A549 (cell line): ENCODE results near the gene PREX1.

Source experiments
- CBX2 ChIP-seq: fragments of 200-600 bp; sonication (generic); IDR thresholded peaks from 2 replicates; pipeline ENCODE4 v1.6.1; 2016; ENCODE audit warnings: low read depth, mild to moderate bottlenecking, borderline replicate concordance
- CTCF ChIP-seq: fragments of >200 bp; sonication (Bioruptor Twin); formaldehyde crosslinking; IDR thresholded peaks from 3 replicates; pipeline ENCODE4 v1.5.1; 2016
- EP300 ChIP-seq, 2 experiments: fragments of >200 bp; sonication (Bioruptor Twin); formaldehyde crosslinking; IDR thresholded peaks; 2 replicates in 1 of 2; 3 replicates in 1 of 2; pipeline ENCODE4 v1.6.1; 2016 to 2017
- MAFK ChIP-seq: fragments of 450-650 bp; IDR thresholded peaks from 2 replicates; pipeline ENCODE4 v1.6.1; 2014; ENCODE audit not compliant: partially characterized antibody
- MAX ChIP-seq: IDR thresholded peaks from 2 replicates; pipeline ENCODE4 v1.6.1; 2012
- MYC ChIP-seq: IDR thresholded peaks from 2 replicates; pipeline ENCODE4 v1.6.1; 2012; ENCODE audit warnings: mild to moderate bottlenecking, inconsistent platforms, low read length, improper control_type of control experiment, borderline replicate concordance
- PBX3 ChIP-seq: IDR thresholded peaks from 2 replicates; pipeline ENCODE4 v1.6.1; 2012
- POLR2A ChIP-seq: IDR thresholded peaks from 2 replicates; pipeline ENCODE4 v1.6.1; 2012; ENCODE audit warnings: mild to moderate bottlenecking, low read length
- POLR2AphosphoS2 ChIP-seq: conservative IDR thresholded peaks from 2 replicates; pipeline ENCODE4 v1.6.1; 2012; ENCODE audit warnings: low read length, improper control_type of control experiment, inconsistent platforms
- RAD21 ChIP-seq, 2 experiments: fragments of >200 bp in 1 of 2; sonication (Bioruptor Twin) in 1 of 2; formaldehyde crosslinking in 1 of 2; IDR thresholded peaks in 1 of 2; conservative IDR thresholded peaks in 1 of 2; 2 replicates in 1 of 2; 3 replicates in 1 of 2; pipeline ENCODE4 v1.6.1; 2012 to 2018; ENCODE audit warnings: inconsistent platforms in 1 of 2
- RFX5 ChIP-seq: fragments of 450-650 bp; IDR thresholded peaks from 2 replicates; pipeline ENCODE4 v1.7.1; 2014; ENCODE audit warnings: antibody characterized with exemption, mild to moderate bottlenecking, moderate library complexity
- USF2 ChIP-seq: fragments of 450-650 bp; IDR thresholded peaks from 2 replicates; pipeline ENCODE4 v1.6.1; 2014; ENCODE audit warnings: antibody characterized with exemption

GRCh38 chr20:48649868-48650267 is 177.9 kb downstream of the PREX1 start:
- TF ChIP-seq MAX = no peak
- TF ChIP-seq POLR2A = no peak
- TF ChIP-seq RAD21 (conservative IDR thresholded peaks at IDR 0.05 in 1 of 2, IDR thresholded peaks at IDR 0.05 in 1 of 2) = no peak
- no peak for TF ChIP-seq CTCF
- TF ChIP-seq RFX5 = no peak
- no peak for TF ChIP-seq CBX2
- TF ChIP-seq EP300 (IDR thresholded peaks at IDR 0.05) = no peak
- no peak for TF ChIP-seq USF2
- TF ChIP-seq POLR2AphosphoS2 = no peak
- TF ChIP-seq PBX3 = no peak
- TF ChIP-seq MYC = no peak
- no peak for TF ChIP-seq MAFK
